K562 (cell line): ENCODE data around the gene CMIP. TPM values are rescaled to one million over a fixed set of nuclear protein-coding genes. Genes with fewer than 3 reads are reported as not detected.

ENCODE experiments used
- HDAC2 ChIP-seq: fragments of 450-650 bp; IDR thresholded peaks from 2 replicates; pipeline ENCODE4 v1.6.1; 2016; ENCODE audit warnings: mild to moderate bottlenecking
- KLF16 ChIP-seq: IDR thresholded peaks from 2 replicates; pipeline ENCODE4 v1.6.1; 2016; ENCODE audit warnings: antibody characterized with exemption
- LEF1 ChIP-seq: fragments of 450-650 bp; IDR thresholded peaks from 2 replicates; pipeline ENCODE4 v1.6.1; 2016; ENCODE audit warnings: mild to moderate bottlenecking
- MECOM ChIP-seq: fragments of 250-450 bp; sonication (Bioruptor Pico); IDR thresholded peaks from 2 replicates; pipeline ENCODE4 v1.8.0; 2022; ENCODE audit warnings: inconsistent platforms
- MED1 ChIP-seq: sonication (generic); formaldehyde crosslinking; IDR thresholded peaks from 2 replicates; pipeline ENCODE4 v1.8.1; 2023; ENCODE audit warnings: missing genetic modification reagents, borderline replicate concordance
- MEIS2 ChIP-seq: fragments of 450-650 bp; IDR thresholded peaks from 2 replicates; pipeline ENCODE4 v1.6.1; 2014; ENCODE audit warnings: mild to moderate bottlenecking; ENCODE audit not compliant: partially characterized antibody
- NR2C2 ChIP-seq, 2 experiments: fragments of 200-800 bp in 1 of 2; sonication (Bioruptor generic) in 1 of 2; sonication (generic) in 1 of 2; formaldehyde crosslinking in 1 of 2; IDR thresholded peaks; 2 replicates each; pipeline versions ENCODE4 v1.6.1 to v1.8.0; 2016 to 2022; ENCODE audit warnings: mild to moderate bottlenecking in 1 of 2, missing compliant biosample characterization in 1 of 2, missing genetic modification characterization in 1 of 2, missing genetic modification reagents in 1 of 2
- NR4A1 ChIP-seq, 2 experiments: fragments of 250-450 bp in 1 of 2; fragments of 450-650 bp in 1 of 2; sonication (Bioruptor Pico) in 1 of 2; IDR thresholded peaks; 2 replicates each; pipeline versions ENCODE4 v1.4.0 to v1.6.1; 2016 to 2020; ENCODE audit warnings: mild to moderate bottlenecking in 2 of 2, missing compliant biosample characterization in 1 of 2, missing genetic modification characterization in 1 of 2, moderate library complexity in 1 of 2
- ZNF407 ChIP-seq: fragments of 450-650 bp; IDR thresholded peaks from 2 replicates; pipeline ENCODE4 v1.6.1; 2016; ENCODE audit warnings: low read depth
- ZNF583 ChIP-seq: fragments of 250-450 bp; sonication (Bioruptor Pico); IDR thresholded peaks from 2 replicates; pipeline ENCODE4 v1.4.0; 2020
- ZNF639 ChIP-seq, 2 experiments: fragments of 200-800 bp in 1 of 2; sonication (Bioruptor generic) in 1 of 2; sonication (generic) in 1 of 2; formaldehyde crosslinking in 1 of 2; IDR thresholded peaks in 1 of 2; conservative IDR thresholded peaks in 1 of 2; 2 replicates each; pipeline versions ENCODE4 v1.5.0 to v1.6.1; 2016 to 2020; ENCODE audit warnings: missing compliant biosample characterization in 1 of 2, missing genetic modification characterization in 1 of 2, missing genetic modification reagents in 1 of 2
- polyA plus RNA-seq, 8 experiments: library from polyadenylated mRNA; depleted of rRNA in 4 of 8; stranded (reverse) in 5 of 8; unstranded in 3 of 8; fragments of >200 nt; fragmentation: Nextera tagmentation in 2 of 8; fragmentation: Illumina TruSeq in 1 of 8; extraction: Ambion mirVana in 2 of 8; extraction: Trizol in 1 of 8; gene quantifications; 2 replicates each; pipeline versions ENCODE4 v1.2.1 to v1.2.3, GENCODE V29; 2011 to 2014; ENCODE audit warnings: inconsistent platforms in 1 of 8, missing spikeins in 1 of 8
- total RNA-seq, 7 experiments: library from RNA; depleted of rRNA in 6 of 7; stranded (reverse); fragments of >200 nt in 6 of 7; fragmentation: Illumina TruSeq in 2 of 7; extraction: Trizol in 2 of 7; gene quantifications; 2 replicates each; pipeline versions ENCODE4 v1.2.1 to v1.2.3, GENCODE V29; 2011 to 2021; ENCODE audit warnings: low replicate concordance in 1 of 7

CMIP gene
- total and polyA plus RNA-seq, 9 of the 15 experiments (the other 6 are each of a cell fraction or from before 2014, with no cell fraction given): 0.94 to 82.5 (median 10.3) TPM

- TF ChIP-seq NR4A1 (CRISPR knock-in tag; IDR thresholded peaks at IDR 0.05) (peak; percentile 58; the same call in 1 of the 2 replicates), NR4A1 (tag; IDR thresholded peaks at IDR 0.05) (no peak), ZNF583 (no peak), NR2C2 (CRISPR knock-in tag; IDR thresholded peaks at IDR 0.05) (no peak), NR2C2 (tag; IDR thresholded peaks at IDR 0.05) (peak; percentile 9; the same call in 1 of the 2 replicates), HDAC2 (0 out of 2 replicates have a peak, but pooled peaks have one; percentile 50), MED1 (no peak), ZNF639 (CRISPR knock-in tag; conservative IDR thresholded peaks at IDR 0.05 in 1 of 2, IDR thresholded peaks at IDR 0.05 in 1 of 2) (0 out of 4 replicates have a peak, but pooled peaks of 1 of the 2 experiments have one; percentile 15), MECOM (CRISPR knock-in tag) (no peak), ZNF407 (no peak), MEIS2 (peak; percentile 98), KLF16 (peak; percentile 50; the same call in 1 of the 2 replicates), LEF1 (peak; percentile 37; the same call in 1 of the 2 replicates)
Measured at GRCh38 chr16:81633680-81634379, 189.2 kb downstream of the CMIP start (continued).
